B cell (primary cell): Measurements from ENCODE around the gene FAM168A. TPM values are rescaled to one million over a fixed set of nuclear protein-coding genes. Genes with fewer than 3 reads are reported as not detected.
A peak's percentile ranks its signal among the peaks of the same experiment; 100 is the strongest.

ENCODE experiments used
- ATAC-seq: fragments of 200-7000 bp; cut with Tn5 transposase; one replicate; pipeline ENCODE4 v1.10.0; 2021; ENCODE audit warnings: low read depth, mild to moderate bottlenecking, moderate number of reproducible peaks, moderate library complexity
- CTCF ChIA-PET: fragments of 350-600 bp; sonication (Branson Sonifier 250); formaldehyde crosslinking; loops from one replicate; lab custom pipeline; 2021; ENCODE audit warnings: antibody characterized with exemption, inconsistent platforms; lab: Charles Lee
- POLR2A ChIA-PET: fragments of 350-600 bp; sonication (Branson Sonifier 250); formaldehyde crosslinking; loops from one replicate; lab custom pipeline; 2021; ENCODE audit warnings: antibody characterized with exemption; lab: Charles Lee
- DNase-seq: peaks from one replicate; pipeline ENCODE4 v3.0.0; 2013
- H2AFZ ChIP-seq: 2 replicates; pipeline ENCODE4 v1.6.1; 2012; ENCODE audit warnings: mild to moderate bottlenecking, low read depth, low read length; ENCODE audit not compliant: insufficient read depth, poor library complexity, severe bottlenecking
- H3K27ac ChIP-seq, 2 donors: 1 replicate in 1 of 2; 2 replicates in 1 of 2; pipeline ENCODE4 v1.5.1; 2012 to 2013; ENCODE audit warnings: low read length in 2 of 2, mild to moderate bottlenecking in 2 of 2, moderate library complexity in 1 of 2
- H3K27me3 ChIP-seq, 4 experiments: fragments of 200-600 bp in 1 of 4; sonication (generic) in 1 of 4; replicated peaks in 1 of 4; 1 replicate in 2 of 4; 2 replicates in 2 of 4; pipeline versions ENCODE4 v1.6.1 to v1.7.0; 2013 to 2016; ENCODE audit warnings: low read length in 3 of 4, mild to moderate bottlenecking in 2 of 4, mixed read lengths in 1 of 4, moderate library complexity in 1 of 4; ENCODE audit not compliant: insufficient read depth in 4 of 4, control insufficient read depth in 3 of 4; ENCODE audit errors: control extremely low read depth in 1 of 4
- H3K36me3 ChIP-seq, 2 experiments: replicated peaks in 1 of 2; 1 replicate in 1 of 2; 2 replicates in 1 of 2; pipeline versions ENCODE4 v1.6.1 to v1.7.1; 2013; ENCODE audit warnings: low read length in 1 of 2; ENCODE audit not compliant: insufficient read depth in 2 of 2, control insufficient read depth in 1 of 2; ENCODE audit errors: control extremely low read depth in 1 of 2, extremely low read depth in 1 of 2
- H3K4me1 ChIP-seq, 2 donors: fragments of 200-600 bp in 1 of 2; sonication (generic) in 1 of 2; 1 replicate in 1 of 2; 2 replicates in 1 of 2; pipeline versions ENCODE4 v1.5.1 to v1.6.1; 2013 to 2017; ENCODE audit warnings: low read length in 2 of 2; ENCODE audit not compliant: control insufficient read depth in 2 of 2, insufficient read depth in 2 of 2
- H3K4me2 ChIP-seq: replicated peaks from 2 replicates; pipeline ENCODE3; 2012; ENCODE audit warnings: mild to moderate bottlenecking, low read depth, low read length; ENCODE audit not compliant: poor library complexity, severe bottlenecking
- H3K4me3 ChIP-seq, 5 experiments: fragments of 200-600 bp in 1 of 5; sonication (generic) in 1 of 5; 1 replicate in 3 of 5; 2 replicates in 2 of 5; pipeline versions ENCODE4 v1.5.1 to v1.7.0; 2011 to 2016; ENCODE audit warnings: low read length in 4 of 5, mild to moderate bottlenecking in 4 of 5, low read depth in 2 of 5, control low read depth in 1 of 5, moderate library complexity in 1 of 5; ENCODE audit not compliant: insufficient read depth in 1 of 5; ENCODE audit errors: control extremely low read depth in 1 of 5, extremely low read depth in 1 of 5
- H3K79me2 ChIP-seq: fragments of 200-600 bp; sonication (generic); one replicate; pipeline ENCODE4 v1.6.0; 2016; ENCODE audit warnings: low read length; ENCODE audit not compliant: control insufficient read depth, insufficient read depth
- H3K9ac ChIP-seq: fragments of 200-600 bp; sonication (generic); 2 replicates; pipeline ENCODE4 v1.6.1; 2017; ENCODE audit warnings: mild to moderate bottlenecking, low read length, moderate library complexity
- H3K9me3 ChIP-seq, 3 donors: one replicate each; pipeline versions ENCODE4 v1.6.1 to v1.7.1; 2013; ENCODE audit warnings: low read length in 2 of 3; ENCODE audit not compliant: control insufficient read depth in 2 of 3, insufficient read depth in 1 of 3; ENCODE audit errors: control extremely low read depth in 1 of 3
- H4K20me1 ChIP-seq: 2 replicates; pipeline ENCODE4 v1.6.0; 2012; ENCODE audit warnings: mild to moderate bottlenecking, low read length; ENCODE audit not compliant: insufficient read depth, control insufficient read depth, poor library complexity, severe bottlenecking
- H3K27ac Mint-ChIP-seq: one replicate; pipeline ENCODE4 v1.8.0; 2021; ENCODE audit warnings: mixed read lengths
- H3K27me3 Mint-ChIP-seq: one replicate; pipeline ENCODE4 v1.8.0; 2021; ENCODE audit warnings: mixed read lengths
- H3K4me1 Mint-ChIP-seq: one replicate; pipeline ENCODE4 v1.8.0; 2021; ENCODE audit warnings: mixed read lengths
- H3K4me3 Mint-ChIP-seq: one replicate; pipeline ENCODE4 v1.8.0; 2021; ENCODE audit warnings: mixed read lengths
- H3K9me3 Mint-ChIP-seq: one replicate; pipeline ENCODE4 v1.8.0; 2022; ENCODE audit warnings: mixed read lengths; ENCODE audit not compliant: insufficient read depth
- EZH2 ChIP-seq: IDR thresholded peaks from 2 replicates; pipeline ENCODE4 v1.6.1; 2012; ENCODE audit warnings: borderline replicate concordance, low read depth, mild to moderate bottlenecking, moderate library complexity, low read length; ENCODE audit not compliant: insufficient read depth, poor library complexity, severe bottlenecking
- WGBS: methylation state at CpG from one replicate; pipeline ENCODE4 v1.1.5; 2013; ENCODE audit warnings: missing lambda C conversion rate; ENCODE audit not compliant: insufficient coverage; 5-methylcytosine and 5-hydroxymethylcytosine counted together
- intact Hi-C: fragments of 100-400 bp; cut with micrococcal nuclease; formaldehyde crosslinking; loops from one replicate; pipeline ENCODE4 v1.10.0; 2022
- polyA minus RNA-seq: library from RNA; depleted of rRNA, polyadenylated mRNA; stranded (reverse); fragments of >200 nt; gene quantifications from 2 replicates; pipeline ENCODE4 v1.2.3, GENCODE V29; 2012
- polyA plus RNA-seq: library from polyadenylated mRNA; depleted of rRNA; stranded (reverse); fragments of >200 nt; gene quantifications from 2 replicates; pipeline ENCODE4 v1.2.3, GENCODE V29; 2012
- total RNA-seq, 2 donors: library from RNA; stranded (reverse); fragments of 120-200 nt in 1 of 2; gene quantifications; 1 replicate in 1 of 2; 2 replicates in 1 of 2; pipeline versions ENCODE4 v1.2.3 to v1.2.4, GENCODE V29; 2013 to 2022
- TF ChIP-seq, protein P1 (sequence below): fragments of 200-600 bp; IDR thresholded peaks from one replicate; pipeline ENCODE4 v1.8.0; 2022; ENCODE audit warnings: antibody characterized with exemption, mild to moderate bottlenecking

Gene FAM168A, protein sequence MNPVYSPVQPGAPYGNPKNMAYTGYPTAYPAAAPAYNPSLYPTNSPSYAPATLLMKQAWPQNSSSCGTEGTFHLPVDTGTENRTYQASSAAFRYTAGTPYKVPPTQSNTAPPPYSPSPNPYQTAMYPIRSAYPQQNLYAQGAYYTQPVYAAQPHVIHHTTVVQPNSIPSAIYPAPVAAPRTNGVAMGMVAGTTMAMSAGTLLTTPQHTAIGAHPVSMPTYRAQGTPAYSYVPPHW
- total RNA-seq = 23.3 and 26.8 TPM in 2 replicates
- 7.8 TPM for total RNA-seq (2013)
- 9.7 and 11.0 TPM in 2 replicates for polyA plus RNA-seq
- polyA minus RNA-seq = 8.2 and 13.0 TPM in 2 replicates

DNA sequence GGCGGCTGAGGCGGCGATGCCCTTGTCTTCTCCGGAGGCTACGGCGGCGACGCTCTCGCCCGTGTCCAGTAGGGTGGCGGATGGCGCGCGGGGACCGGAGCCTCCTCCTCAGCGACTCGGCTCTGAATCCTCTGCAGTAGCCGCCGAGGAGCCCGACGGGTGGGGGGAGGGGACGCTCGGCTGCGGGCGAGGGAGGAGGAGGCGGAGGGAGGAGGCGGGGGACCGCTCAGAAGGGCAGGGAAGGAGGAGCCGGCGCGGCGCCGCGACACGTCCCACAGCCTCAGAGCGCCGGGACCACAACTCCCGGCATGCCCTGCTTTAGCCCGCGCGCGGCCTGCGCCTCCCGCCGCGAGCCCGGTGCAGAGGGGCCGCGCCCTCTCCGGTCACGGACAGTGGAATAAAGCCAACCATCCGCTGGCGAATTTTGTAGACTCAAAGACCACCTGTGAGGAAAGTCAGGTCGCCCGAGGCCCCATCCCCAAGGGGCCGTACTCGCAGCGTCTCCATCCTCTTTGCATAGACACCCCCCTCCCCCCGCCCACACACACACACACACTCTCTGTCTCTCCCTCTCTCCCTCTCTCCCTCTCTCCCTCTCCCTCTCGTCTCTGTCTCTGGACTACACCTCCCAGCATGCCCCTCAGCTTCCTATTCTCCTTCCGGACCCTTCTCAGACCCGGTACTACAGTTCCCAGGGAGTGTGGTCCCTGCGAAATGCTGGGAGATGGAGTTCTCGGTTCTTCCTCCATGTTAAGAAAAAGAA is at the start of gene FAM168A:
TSS of gene FAM168A (minus strand) at position 157 of the 763 bp plus-strand sequence. CDS start 129,638 bp downstream, outside the sequence.
- peak within 1 kb of the TSS; percentile 90 for H2AFZ ChIP-seq
- peak within 1 kb of the TSS; percentile 90 for H3K4me2 ChIP-seq
- no peaks in the 10 kb centered on the region for H3K9me3 ChIP-seq
- ChIA-PET POLR2A (interaction anchor here (0.6 to 1.0 kb wide), 8 partner anchors 21 to 1558 kb away, joined by 3 to 11 read pairs (median 4); no protein-coding TSS in a partner anchor), CTCF (interaction anchor here (0.7 to 1.8 kb wide), 6 partner anchors 27 to 247 kb away, joined by 3 to 7 read pairs (median 5); no protein-coding TSS in a partner anchor)
- H3K27ac ChIP-seq = peak within 1 kb of the TSS; percentile 77 to 78
- intact Hi-C loops = loop anchor here (1.0 to 10.0 kb wide), 8 partner anchors 27 to 1811 kb away; partner anchors contain the start of genes INPPL1, RAB6A and RNF169
- H3K79me2 ChIP-seq = peaks cover 16% of the 10 kb centered on the region
- 1% methylated on average over 51 of the region's 64 CpGs for WGBS
- ATAC-seq = peak; percentile 92
- peaks cover 8 to 15% of the 10 kb centered on the region in 2 donors for H3K4me1 ChIP-seq
- peaks cover 32% of the 10 kb centered on the region for H3K4me1 Mint-ChIP-seq
- DNase-seq = peak; percentile 96
- no peaks in the 10 kb centered on the region for H3K27me3 ChIP-seq
- peak within 1 kb of the TSS; percentile 91 for H3K4me3 Mint-ChIP-seq
- no peaks in the 10 kb centered on the region for H4K20me1 ChIP-seq
- no peaks in the 10 kb centered on the region for H3K36me3 ChIP-seq
- TF ChIP-seq, protein P1, sequence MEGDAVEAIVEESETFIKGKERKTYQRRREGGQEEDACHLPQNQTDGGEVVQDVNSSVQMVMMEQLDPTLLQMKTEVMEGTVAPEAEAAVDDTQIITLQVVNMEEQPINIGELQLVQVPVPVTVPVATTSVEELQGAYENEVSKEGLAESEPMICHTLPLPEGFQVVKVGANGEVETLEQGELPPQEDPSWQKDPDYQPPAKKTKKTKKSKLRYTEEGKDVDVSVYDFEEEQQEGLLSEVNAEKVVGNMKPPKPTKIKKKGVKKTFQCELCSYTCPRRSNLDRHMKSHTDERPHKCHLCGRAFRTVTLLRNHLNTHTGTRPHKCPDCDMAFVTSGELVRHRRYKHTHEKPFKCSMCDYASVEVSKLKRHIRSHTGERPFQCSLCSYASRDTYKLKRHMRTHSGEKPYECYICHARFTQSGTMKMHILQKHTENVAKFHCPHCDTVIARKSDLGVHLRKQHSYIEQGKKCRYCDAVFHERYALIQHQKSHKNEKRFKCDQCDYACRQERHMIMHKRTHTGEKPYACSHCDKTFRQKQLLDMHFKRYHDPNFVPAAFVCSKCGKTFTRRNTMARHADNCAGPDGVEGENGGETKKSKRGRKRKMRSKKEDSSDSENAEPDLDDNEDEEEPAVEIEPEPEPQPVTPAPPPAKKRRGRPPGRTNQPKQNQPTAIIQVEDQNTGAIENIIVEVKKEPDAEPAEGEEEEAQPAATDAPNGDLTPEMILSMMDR = peak; percentile 34
- no peak for TF ChIP-seq EZH2
- H3K4me3 ChIP-seq = peak within 1 kb of the TSS; percentile 68 to 91 (median 71)
- H3K27me3 Mint-ChIP-seq = no peaks in the 10 kb centered on the region
- H3K9ac ChIP-seq = peak within 1 kb of the TSS; percentile 75
- H3K9me3 Mint-ChIP-seq = no peaks in the 10 kb centered on the region
- peak within 1 kb of the TSS; percentile 92 for H3K27ac Mint-ChIP-seq
